Lower lobe of right lung (tissue), 2 donors: ENCODE data around the gene STK24. TPM values are rescaled to one million over a fixed set of nuclear protein-coding genes. Genes with fewer than 3 reads are reported as not detected.

Experiments used
- ATAC-seq, 2 donors: fragments of 200-7000 bp; cut with Tn5 transposase; one replicate each; pipeline ENCODE4 v1.9.1; 2020 to 2022; ENCODE audit warnings: mild to moderate bottlenecking in 2 of 2, moderate library complexity in 2 of 2
- DNase-seq: peaks from one replicate; pipeline ENCODE4 v3.0.0-alpha.2; 2020
- H3K27ac ChIP-seq: fragments of 200-600 bp; one replicate; pipeline ENCODE4 v1.8.0; 2022
- H3K27me3 ChIP-seq: fragments of 200-600 bp; one replicate; pipeline ENCODE4 v1.8.0; 2022; ENCODE audit warnings: low read depth
- H3K36me3 ChIP-seq: fragments of 200-600 bp; one replicate; pipeline ENCODE4 v1.8.0; 2022; ENCODE audit warnings: mild to moderate bottlenecking
- H3K4me1 ChIP-seq: fragments of 200-600 bp; one replicate; pipeline ENCODE4 v1.8.0; 2022
- H3K4me3 ChIP-seq: fragments of 200-600 bp; one replicate; pipeline ENCODE4 v1.8.0; 2022; ENCODE audit warnings: mild to moderate bottlenecking
- H3K9me3 ChIP-seq: fragments of 200-600 bp; one replicate; pipeline ENCODE4 v1.8.0; 2022
- CTCF ChIP-seq: fragments of 200-600 bp; IDR thresholded peaks from one replicate; pipeline ENCODE4 v1.8.0; 2022; ENCODE audit warnings: antibody characterized with exemption, mild to moderate bottlenecking
- intact Hi-C: fragments of 100-400 bp; cut with DNase I; formaldehyde crosslinking; loops from one replicate; pipeline ENCODE4 v1.11.0; 2022
- total RNA-seq: library from RNA; stranded (reverse); fragmentation: NEBNext Ultra II Directional; extraction: Animal tissue kit (Norgen Biotek cat#: 25700); gene quantifications from one replicate; pipeline ENCODE4 v1.2.1, GENCODE V29; 2021
- donor health status: DM: no; HTN: yes; CAD: no; lungs with severe emphysema.

The STK24 gene
- total RNA-seq, 1 donor from 2014 or later, result 94.5 TPM

- no peaks in the 10 kb centered on the region for H3K27me3 ChIP-seq
- ATAC-seq (no peak), DNase-seq (no peak)
- TF ChIP-seq CTCF, result no peak
- intact Hi-C loops, result no loop called here
- no peaks in the 10 kb centered on the region for H3K9me3 ChIP-seq
- H3K27ac ChIP-seq, result no peak overlapping the region
- no peaks in the 10 kb centered on the region for H3K36me3 ChIP-seq
- H3K4me1 ChIP-seq, result peaks cover 18% of the 10 kb centered on the region
- H3K4me3 ChIP-seq, result no peak overlapping the region
Observed at GRCh38 chr13:98585946-98586345, 9.0 kb upstream of the STK24 start.

GRCh38 chr13:98585398-98585754, 8.5 kb upstream of the STK24 start:
- Histone ChIP-seq H3K36me3 (no peaks in the 10 kb centered on the region), H3K4me3 (no peak overlapping the region), H3K4me1 (peaks cover 18% of the 10 kb centered on the region), H3K27ac (no peak overlapping the region), H3K27me3 (no peaks in the 10 kb centered on the region), H3K9me3 (no peaks in the 10 kb centered on the region)
- ATAC-seq (no peak), DNase-seq (no peak)
- TF ChIP-seq CTCF, result no peak
- intact Hi-C loops, result no loop called here

- Histone ChIP-seq H3K4me3 (no peak overlapping the region), H3K9me3 (no peaks in the 10 kb centered on the region), H3K27me3 (no peaks in the 10 kb centered on the region), H3K4me1 (peaks cover 18% of the 10 kb centered on the region), H3K27ac (no peak overlapping the region), H3K36me3 (no peaks in the 10 kb centered on the region)
- intact Hi-C loops, result no loop called here
- DNase-seq, result no peak
- no peak for ATAC-seq
- no peak for TF ChIP-seq CTCF
Observed at GRCh38 chr13:98584668-98585397, 7.9 kb upstream of the STK24 start.

GRCh38 chr13:98582947-98583346, 6.0 kb upstream of the STK24 start:
- H3K4me3 ChIP-seq, result no peak overlapping the region
- peaks cover 25% of the 10 kb centered on the region for H3K4me1 ChIP-seq
- intact Hi-C loops, result no loop called here
- no peak for ATAC-seq
- H3K27me3 ChIP-seq, result no peaks in the 10 kb centered on the region
- DNase-seq, result no peak
- no peaks in the 10 kb centered on the region for H3K9me3 ChIP-seq
- no peak for TF ChIP-seq CTCF
- no peak overlapping the region for H3K27ac ChIP-seq
- H3K36me3 ChIP-seq, result no peaks in the 10 kb centered on the region

- DNase-seq (no peak), ATAC-seq (peak; percentile 27 to 38)
- intact Hi-C loops, result no loop called here
- H3K4me1 ChIP-seq, result peaks cover 28% of the 10 kb centered on the region
- H3K36me3 ChIP-seq, result no peaks in the 10 kb centered on the region
- no peaks in the 10 kb centered on the region for H3K9me3 ChIP-seq
- no peak overlapping the region for H3K4me3 ChIP-seq
- no peaks in the 10 kb centered on the region for H3K27me3 ChIP-seq
- TF ChIP-seq CTCF, result no peak
- H3K27ac ChIP-seq, result peak overlapping the region; percentile 46
Observed at GRCh38 chr13:98581971-98582702, 5.2 kb upstream of the STK24 start.
